Colonic mucosa (tissue), 4 donors: Measurements from ENCODE around the gene ROBO1. TPM values are rescaled to one million over a fixed set of nuclear protein-coding genes. Genes with fewer than 3 reads are reported as not detected.

ENCODE experiments used
- DNase-seq: peaks from one replicate; pipeline ENCODE4 v3.0.0-alpha.2; 2020
- H3K27ac ChIP-seq: fragments of 200-600 bp; one replicate; pipeline ENCODE4 v1.8.0; 2021
- H3K27me3 ChIP-seq: fragments of 200-600 bp; one replicate; pipeline ENCODE4 v1.8.0; 2021
- H3K36me3 ChIP-seq: fragments of 200-600 bp; one replicate; pipeline ENCODE4 v1.8.0; 2021
- H3K4me1 ChIP-seq: fragments of 200-600 bp; one replicate; pipeline ENCODE4 v1.8.0; 2021; ENCODE audit warnings: mild to moderate bottlenecking
- H3K4me3 ChIP-seq: fragments of 200-600 bp; one replicate; pipeline ENCODE4 v1.8.0; 2021
- H3K9ac ChIP-seq, 2 donors: one replicate each; pipeline ENCODE4 v1.7.0; 2013; ENCODE audit warnings: control low read depth in 2 of 2, low read depth in 2 of 2, low read length in 2 of 2
- H3K9me3 ChIP-seq: fragments of 200-600 bp; one replicate; pipeline ENCODE4 v1.8.0; 2021
- CTCF ChIP-seq: fragments of 200-600 bp; IDR thresholded peaks from one replicate; pipeline ENCODE4 v1.8.0; 2022; ENCODE audit warnings: antibody characterized with exemption, mild to moderate bottlenecking
- intact Hi-C: fragments of 100-400 bp; cut with DNase I; formaldehyde crosslinking; loops from one replicate; pipeline ENCODE4 v1.14.1; 2022
- total RNA-seq, 2 donors: library from RNA; stranded (reverse); fragmentation: NEBNext Ultra II Directional in 1 of 2; extraction: Animal tissue kit (Norgen Biotek cat#: 25700) in 1 of 2; gene quantifications; one replicate each; pipeline ENCODE4 v1.2.1, GENCODE V29; 2021
- donor health status: healthy.
- donor health status: DM: no; HTN: no; CAD: no.
- donor health status: DM: no; HTN: no; CAD: no.

Gene ROBO1
- total RNA-seq, 2 donors from 2014 or later = 8.1 to 9.4 TPM

- no peak for TF ChIP-seq CTCF
- Histone ChIP-seq H3K4me1 (no peaks in the 10 kb centered on the region), H3K36me3 (no peaks in the 10 kb centered on the region), H3K9ac (no peak overlapping the region), H3K4me3 (no peak overlapping the region), H3K9me3 (no peaks in the 10 kb centered on the region), H3K27ac (no peak overlapping the region), H3K27me3 (no peaks in the 10 kb centered on the region)
- no peak for DNase-seq
- intact Hi-C loops = no loop called here
Measured at GRCh38 chr3:79255702-79256101, 512.1 kb downstream of the ROBO1 start.

DNA sequence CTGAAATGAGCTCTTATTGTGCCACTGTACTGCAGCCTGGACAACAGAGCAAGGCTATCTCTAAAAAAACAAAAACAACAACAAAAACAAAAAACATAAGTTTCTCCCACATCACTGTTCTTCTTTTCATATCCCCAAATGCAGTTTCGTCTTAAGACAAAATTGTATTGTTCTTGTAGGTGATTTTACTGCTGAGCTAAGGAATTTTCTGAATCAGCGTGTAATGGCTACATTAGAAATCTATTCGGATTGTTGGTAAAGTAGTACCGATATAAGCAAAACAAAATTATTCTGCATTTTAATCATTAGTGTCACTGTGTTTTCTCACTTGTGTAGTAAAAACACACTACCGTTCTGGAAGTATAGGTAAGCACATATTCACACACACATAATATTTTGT lies 512.5 kb downstream of the ROBO1 start:
- Histone ChIP-seq H3K4me3 (no peak overlapping the region), H3K9me3 (no peaks in the 10 kb centered on the region)
- intact Hi-C loops = no loop called here

GRCh38 chr3:79253704-79254103 lies 514.1 kb downstream of the ROBO1 start:
- Histone ChIP-seq H3K27me3 (no peaks in the 10 kb centered on the region), H3K36me3 (no peaks in the 10 kb centered on the region), H3K9ac (no peak overlapping the region), H3K9me3 (no peaks in the 10 kb centered on the region), H3K4me3 (no peak overlapping the region), H3K4me1 (no peaks in the 10 kb centered on the region), H3K27ac (no peak overlapping the region)
- no peak for TF ChIP-seq CTCF
- DNase-seq = no peak
- intact Hi-C loops = no loop called here

More for the DNA sequence above, 512.5 kb downstream of the ROBO1 start:
- H3K27me3 ChIP-seq = no peaks in the 10 kb centered on the region
- H3K27ac ChIP-seq = no peak overlapping the region
- no peak for DNase-seq
- H3K4me1 ChIP-seq = no peaks in the 10 kb centered on the region
- TF ChIP-seq CTCF = no peak
- H3K36me3 ChIP-seq = no peaks in the 10 kb centered on the region
- no peak overlapping the region for H3K9ac ChIP-seq

- TF ChIP-seq CTCF = no peak
- intact Hi-C loops = no loop called here
- no peaks in the 10 kb centered on the region for H3K4me1 ChIP-seq
- no peak overlapping the region for H3K9ac ChIP-seq
- no peak for DNase-seq
- H3K4me3 ChIP-seq = no peak overlapping the region
- H3K9me3 ChIP-seq = no peaks in the 10 kb centered on the region
- no peaks in the 10 kb centered on the region for H3K36me3 ChIP-seq
- H3K27me3 ChIP-seq = no peaks in the 10 kb centered on the region
- H3K27ac ChIP-seq = no peak overlapping the region
Measured at GRCh38 chr3:79253271-79253670, 514.5 kb downstream of the ROBO1 start.

- Histone ChIP-seq H3K27me3 (no peaks in the 10 kb centered on the region), H3K9ac (no peak overlapping the region), H3K36me3 (no peaks in the 10 kb centered on the region), H3K9me3 (no peaks in the 10 kb centered on the region), H3K27ac (no peak overlapping the region), H3K4me1 (no peaks in the 10 kb centered on the region), H3K4me3 (no peak overlapping the region)
- intact Hi-C loops = no loop called here
- no peak for TF ChIP-seq CTCF
- DNase-seq = no peak
Measured at GRCh38 chr3:79250746-79251145, 517.1 kb downstream of the ROBO1 start.

DNA sequence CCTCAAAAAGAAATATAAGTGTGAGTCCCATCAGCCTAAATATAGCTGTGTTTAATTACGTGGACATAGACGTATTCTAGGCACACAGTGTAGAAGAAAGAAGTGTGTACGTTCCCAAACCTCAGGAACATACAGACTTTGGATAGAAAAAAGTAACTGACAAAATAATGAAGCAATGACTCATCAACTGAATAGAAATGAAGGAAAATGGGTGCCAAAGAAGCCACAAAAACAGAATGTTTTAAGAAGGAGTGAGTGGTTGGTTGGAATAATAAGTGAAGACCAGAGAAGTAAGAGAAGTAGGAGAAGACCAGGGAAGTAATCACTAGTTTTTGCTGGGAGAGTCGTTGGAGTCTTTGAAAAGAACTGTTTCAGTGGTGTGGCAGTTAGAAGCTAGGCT lies 518.1 kb downstream of the ROBO1 start:
- intact Hi-C loops = no loop called here
- H3K36me3 ChIP-seq = no peaks in the 10 kb centered on the region
- no peak for TF ChIP-seq CTCF
- no peaks in the 10 kb centered on the region for H3K4me1 ChIP-seq
- H3K27ac ChIP-seq = no peak overlapping the region
- no peak for DNase-seq
- no peaks in the 10 kb centered on the region for H3K9me3 ChIP-seq
- no peaks in the 10 kb centered on the region for H3K27me3 ChIP-seq
- H3K4me3 ChIP-seq = no peak overlapping the region
- no peak overlapping the region for H3K9ac ChIP-seq
